SK-N-SH (cell line): Measurements from ENCODE around the gene MAN1A2. TPM values are rescaled to one million over a fixed set of nuclear protein-coding genes. Genes with fewer than 3 reads are reported as not detected.

Experiments
- CTCF ChIA-PET: fragments of 300-600, 350-600 bp; formaldehyde crosslinking; extraction: SDS; loops from one replicate; lab custom pipeline; 2021; lab: Yijun Ruan, JAX
- POLR2A ChIA-PET: fragments of 350-600 bp; sonication (Branson Sonifier 250); formaldehyde crosslinking; extraction: SDS; loops from one replicate; lab custom pipeline; 2020; ENCODE audit warnings: antibody characterized with exemption, inconsistent platforms; lab: Yijun Ruan, JAX
- DNase-seq: peaks from one replicate; pipeline ENCODE4 v3.0.0; 2012
- H2AFZ ChIP-seq: fragments of 200-600 bp; sonication (generic); 2 replicates; pipeline ENCODE4 v1.8.1; 2016; ENCODE audit warnings: antibody characterized with exemption, mild to moderate bottlenecking, low read depth
- H3F3A ChIP-seq: fragments of 200-600 bp; sonication (generic); replicated peaks from 2 replicates; pipeline ENCODE3; 2016; ENCODE audit warnings: antibody characterized with exemption, mild to moderate bottlenecking; ENCODE audit not compliant: insufficient read depth
- H3K27ac ChIP-seq, 2 experiments: fragments of 200-500 bp in 1 of 2; fragments of 200-600 bp in 1 of 2; sonication (Bioruptor generic) in 1 of 2; sonication (generic), shearing (Covaris generic) in 1 of 2; 2 replicates each; pipeline versions ENCODE4 v1.5.1 to v1.6.1; 2014 to 2016; ENCODE audit warnings: low read depth in 2 of 2, inconsistent platforms in 1 of 2, low read length in 1 of 2, mild to moderate bottlenecking in 1 of 2, mixed read lengths in 1 of 2
- H3K27me3 ChIP-seq: fragments of 200-600 bp; sonication (generic), shearing (Covaris generic); 2 replicates; pipeline ENCODE4 v1.6.1; 2016; ENCODE audit warnings: mixed run types; ENCODE audit not compliant: insufficient read depth
- H3K36me3 ChIP-seq, 2 experiments: fragments of 200-500 bp in 1 of 2; fragments of 200-600 bp in 1 of 2; sonication (Bioruptor generic) in 1 of 2; sonication (generic) in 1 of 2; replicated peaks in 1 of 2; 2 replicates each; pipeline versions ENCODE3 to v1.5.1; 2014 to 2016; ENCODE audit warnings: low read length in 1 of 2, mild to moderate bottlenecking in 1 of 2; ENCODE audit not compliant: insufficient read depth in 2 of 2, control insufficient read depth in 1 of 2
- H3K4me1 ChIP-seq, 2 experiments: fragments of 200-500 bp in 1 of 2; fragments of 200-600 bp in 1 of 2; sonication (Bioruptor generic) in 1 of 2; sonication (generic), shearing (Covaris generic) in 1 of 2; 2 replicates each; pipeline versions ENCODE4 v1.5.1 to v1.6.1; 2014 to 2016; ENCODE audit warnings: low read depth in 1 of 2, low read length in 1 of 2, mixed run types in 1 of 2; ENCODE audit not compliant: insufficient read depth in 2 of 2, control insufficient read depth in 1 of 2
- H3K4me2 ChIP-seq: fragments of 200-600 bp; sonication (generic), shearing (Covaris generic); 2 replicates; pipeline ENCODE4 v1.6.1; 2017; ENCODE audit warnings: mixed run types
- H3K4me3 ChIP-seq, 2 experiments: fragments of 200-500 bp in 1 of 2; fragments of 200-600 bp in 1 of 2; sonication (Bioruptor generic) in 1 of 2; sonication (generic), shearing (Covaris generic) in 1 of 2; 2 replicates each; pipeline versions ENCODE4 v1.5.1 to v1.8.1; 2014 to 2016; ENCODE audit warnings: low read depth in 2 of 2, inconsistent platforms in 1 of 2, low read length in 1 of 2, mild to moderate bottlenecking in 1 of 2, mixed read lengths in 1 of 2, moderate library complexity in 1 of 2
- H3K79me2 ChIP-seq: fragments of 200-600 bp; sonication (generic); 2 replicates; pipeline ENCODE4 v1.8.1; 2017; ENCODE audit warnings: mild to moderate bottlenecking; ENCODE audit not compliant: insufficient read depth
- H3K9ac ChIP-seq: fragments of 200-600 bp; sonication (generic); 2 replicates; pipeline ENCODE4 v1.6.1; 2017; ENCODE audit warnings: mixed run types
- H3K9me2 ChIP-seq: fragments of 200-600 bp; sonication (generic); 2 replicates; pipeline ENCODE4 v1.6.1; 2017; ENCODE audit warnings: mixed run types
- H3K9me3 ChIP-seq: fragments of 200-600 bp; sonication (generic); 2 replicates; pipeline ENCODE4 v1.6.1; 2017; ENCODE audit warnings: mixed run types, mild to moderate bottlenecking, moderate library complexity
- H4K20me1 ChIP-seq: fragments of 200-600 bp; sonication (generic); 2 replicates; pipeline ENCODE4 v1.6.1; 2017; ENCODE audit warnings: mild to moderate bottlenecking, mixed run types; ENCODE audit not compliant: insufficient read depth
- FOXM1 ChIP-seq: IDR thresholded peaks from 2 replicates; pipeline ENCODE4 v1.4.0; 2012; ENCODE audit warnings: low read depth, mild to moderate bottlenecking
- GABPA ChIP-seq: IDR thresholded peaks from 2 replicates; pipeline ENCODE4 v1.4.0; 2012; ENCODE audit warnings: low read depth, mild to moderate bottlenecking
- GATA2 ChIP-seq: sonication (generic); formaldehyde crosslinking; IDR thresholded peaks from 2 replicates; pipeline ENCODE4 v1.5.0; 2020; ENCODE audit warnings: mild to moderate bottlenecking, missing genetic modification reagents
- IRF3 ChIP-seq: fragments of 150-350 bp; IDR thresholded peaks from 2 replicates; pipeline ENCODE4 v1.6.1; 2016; ENCODE audit warnings: mild to moderate bottlenecking, low read depth, low read length
- MEF2A ChIP-seq: IDR thresholded peaks from 2 replicates; pipeline ENCODE4 v1.4.0; 2012; ENCODE audit warnings: low read depth, borderline replicate concordance
- NFIC ChIP-seq: IDR thresholded peaks from 2 replicates; pipeline ENCODE4 v1.4.0; 2012; ENCODE audit warnings: borderline replicate concordance
- POLR2AphosphoS5 ChIP-seq: IDR thresholded peaks from 2 replicates; pipeline ENCODE4 v1.6.1; 2012; ENCODE audit warnings: low read depth, low read length
- RAD21 ChIP-seq: IDR thresholded peaks from 2 replicates; pipeline ENCODE4 v1.6.1; 2012; ENCODE audit warnings: mild to moderate bottlenecking, low read length
- RCOR1 ChIP-seq: fragments of 150-350 bp; IDR thresholded peaks from 2 replicates; pipeline ENCODE4 v1.6.1; 2017; ENCODE audit warnings: antibody characterized with exemption, low read length
- RFX5 ChIP-seq: IDR thresholded peaks from 2 replicates; pipeline ENCODE4 v1.6.1; 2012; ENCODE audit warnings: mild to moderate bottlenecking, improper control_type of control experiment, low read length
- RXRA ChIP-seq: IDR thresholded peaks from 2 replicates; pipeline ENCODE4 v1.4.0; 2012; ENCODE audit warnings: low read depth, mild to moderate bottlenecking, borderline replicate concordance
- SIN3A ChIP-seq: IDR thresholded peaks from 2 replicates; pipeline ENCODE4 v1.6.1; 2012; ENCODE audit warnings: low read depth, mild to moderate bottlenecking, low read length, moderate library complexity, borderline replicate concordance
- SMC3 ChIP-seq: IDR thresholded peaks from 2 replicates; pipeline ENCODE4 v1.6.1; 2012; ENCODE audit warnings: low read depth, low read length, improper control_type of control experiment
- TCF12 ChIP-seq: IDR thresholded peaks from 2 replicates; pipeline ENCODE4 v1.4.0; 2012
- USF2 ChIP-seq: fragments of 150-350 bp; IDR thresholded peaks from 2 replicates; pipeline ENCODE4 v1.6.1; 2017; ENCODE audit warnings: antibody characterized with exemption, low read length, low read depth, borderline replicate concordance
- WGBS: methylation state at CpG from one replicate; pipeline ENCODE4 v1.1.6; 2017; ENCODE audit warnings: low lambda C conversion rate; 5-methylcytosine and 5-hydroxymethylcytosine counted together
- polyA plus RNA-seq, 3 experiments: library from polyadenylated mRNA; depleted of rRNA; stranded (reverse); fragments of >200 nt; gene quantifications; 2 replicates each; pipeline ENCODE4 v1.2.3, GENCODE V29; 2012
- TF ChIP-seq, protein P1 (sequence below): IDR thresholded peaks from 2 replicates; pipeline ENCODE4 v1.4.0; 2012; ENCODE audit warnings: low read depth
- TF ChIP-seq, protein P2 (sequence below): IDR thresholded peaks from 2 replicates; pipeline ENCODE4 v1.4.0; 2012; ENCODE audit warnings: low read depth, borderline replicate concordance
- TF ChIP-seq, protein P3 (sequence below): IDR thresholded peaks from 2 replicates; pipeline ENCODE4 v1.4.0; 2012; ENCODE audit warnings: low read depth, borderline replicate concordance

Gene MAN1A2
- polyA plus RNA-seq, 1 of the 3 experiments (the other 2 are of a cell fraction) = 6.0 TPM

DNA sequence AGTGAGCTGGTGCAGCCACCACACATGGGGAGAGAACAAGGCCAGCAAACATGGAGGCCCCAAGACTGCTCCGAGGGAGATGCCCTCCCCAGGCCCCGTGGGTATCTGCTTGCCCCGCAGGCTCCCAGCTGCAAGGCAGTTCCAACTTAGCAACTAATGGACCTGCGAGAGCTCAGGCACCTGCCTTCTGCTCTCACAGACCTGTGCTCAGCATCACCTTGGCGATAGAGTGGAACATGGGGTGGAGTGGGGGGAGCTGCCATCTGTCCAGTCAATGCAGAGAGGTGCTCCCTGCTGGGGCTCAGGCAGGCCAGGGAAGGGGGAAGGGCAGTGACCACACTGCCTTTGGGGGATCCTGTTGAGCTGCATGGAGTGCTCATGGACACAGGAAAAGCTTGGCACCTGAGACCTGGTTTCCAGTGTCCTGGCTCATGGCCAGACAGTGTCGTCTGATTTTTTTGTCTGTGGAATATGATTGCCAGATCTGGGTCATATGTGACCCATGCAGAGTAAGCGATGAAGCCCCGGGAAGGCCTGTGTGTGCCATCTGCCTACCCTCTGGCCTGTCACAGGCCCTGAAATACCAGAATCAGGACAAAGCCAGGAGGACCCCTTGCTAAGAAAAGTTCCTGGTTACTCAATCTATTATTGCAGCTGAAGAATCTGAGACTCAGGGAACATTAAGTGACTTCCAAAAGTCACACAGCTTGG, 198.7 kb downstream of the MAN1A2 start:
- CTCF ChIA-PET = interaction anchor here (1.1 to 1.2 kb wide), 2 partner anchors 31 to 204 kb away, joined by 3 to 17 read pairs; no protein-coding TSS in a partner anchor
- peak; percentile 21 for DNase-seq
- peaks cover 9% of the 10 kb centered on the region; the same call in 1 of the 2 replicates for H3K27me3 ChIP-seq
- no peaks in the 10 kb centered on the region for H3K36me3 ChIP-seq
- H4K20me1 ChIP-seq = no peaks in the 10 kb centered on the region
- H3K4me1 ChIP-seq = peaks cover 0 to 21% of the 10 kb centered on the region in 2 experiments; a peak in 2 of 4 replicates
- TF ChIP-seq RCOR1 = no peak
- TF ChIP-seq RXRA = no peak
- no peak for TF ChIP-seq RAD21
- TF ChIP-seq FOXM1 = no peak
- no peak for TF ChIP-seq GABPA
- TF ChIP-seq, protein P1, sequence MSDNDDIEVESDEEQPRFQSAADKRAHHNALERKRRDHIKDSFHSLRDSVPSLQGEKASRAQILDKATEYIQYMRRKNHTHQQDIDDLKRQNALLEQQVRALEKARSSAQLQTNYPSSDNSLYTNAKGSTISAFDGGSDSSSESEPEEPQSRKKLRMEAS = no peak
- TF ChIP-seq, protein P2, sequence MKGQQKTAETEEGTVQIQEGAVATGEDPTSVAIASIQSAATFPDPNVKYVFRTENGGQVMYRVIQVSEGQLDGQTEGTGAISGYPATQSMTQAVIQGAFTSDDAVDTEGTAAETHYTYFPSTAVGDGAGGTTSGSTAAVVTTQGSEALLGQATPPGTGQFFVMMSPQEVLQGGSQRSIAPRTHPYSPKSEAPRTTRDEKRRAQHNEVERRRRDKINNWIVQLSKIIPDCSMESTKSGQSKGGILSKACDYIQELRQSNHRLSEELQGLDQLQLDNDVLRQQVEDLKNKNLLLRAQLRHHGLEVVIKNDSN = no peak
- no peak for TF ChIP-seq GATA2 (CRISPR knock-in tag)
- no peak for TF ChIP-seq NFIC
- no peak for TF ChIP-seq SMC3
- no peak for TF ChIP-seq SIN3A
- no peak for TF ChIP-seq POLR2AphosphoS5
- no peak for TF ChIP-seq RFX5
- TF ChIP-seq USF2 = no peak
- TF ChIP-seq MEF2A = no peak
- TF ChIP-seq, protein P3, sequence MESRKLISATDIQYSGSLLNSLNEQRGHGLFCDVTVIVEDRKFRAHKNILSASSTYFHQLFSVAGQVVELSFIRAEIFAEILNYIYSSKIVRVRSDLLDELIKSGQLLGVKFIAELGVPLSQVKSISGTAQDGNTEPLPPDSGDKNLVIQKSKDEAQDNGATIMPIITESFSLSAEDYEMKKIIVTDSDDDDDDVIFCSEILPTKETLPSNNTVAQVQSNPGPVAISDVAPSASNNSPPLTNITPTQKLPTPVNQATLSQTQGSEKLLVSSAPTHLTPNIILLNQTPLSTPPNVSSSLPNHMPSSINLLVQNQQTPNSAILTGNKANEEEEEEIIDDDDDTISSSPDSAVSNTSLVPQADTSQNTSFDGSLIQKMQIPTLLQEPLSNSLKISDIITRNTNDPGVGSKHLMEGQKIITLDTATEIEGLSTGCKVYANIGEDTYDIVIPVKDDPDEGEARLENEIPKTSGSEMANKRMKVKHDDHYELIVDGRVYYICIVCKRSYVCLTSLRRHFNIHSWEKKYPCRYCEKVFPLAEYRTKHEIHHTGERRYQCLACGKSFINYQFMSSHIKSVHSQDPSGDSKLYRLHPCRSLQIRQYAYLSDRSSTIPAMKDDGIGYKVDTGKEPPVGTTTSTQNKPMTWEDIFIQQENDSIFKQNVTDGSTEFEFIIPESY = no peak
- TF ChIP-seq TCF12 = no peak
- TF ChIP-seq IRF3 = no peak
- TF ChIP-seq, all 33 proteins: peak for 0
- H2AFZ ChIP-seq = no peak overlapping the region
- H3K9ac ChIP-seq = no peak overlapping the region
- H3K9me2 ChIP-seq = no peaks in the 10 kb centered on the region
- 50% methylated on average over 6 of the region's 8 CpGs for WGBS
- no peaks in the 10 kb centered on the region for H3K79me2 ChIP-seq
- no peak overlapping the region for H3K27ac ChIP-seq
- H3K9me3 ChIP-seq = no peaks in the 10 kb centered on the region
- no peak overlapping the region for H3K4me2 ChIP-seq
- POLR2A ChIA-PET = no interaction called here
- H3K4me3 ChIP-seq = no peak overlapping the region
- no peaks in the 10 kb centered on the region for H3F3A ChIP-seq
